ENCODE measurements around the gene THSD4. TPM values are rescaled to one million over a fixed set of nuclear protein-coding genes. Genes with fewer than 3 reads are reported as not detected.

Gene THSD4
- total and polyA plus RNA-seq, 7 donors, result 1.4 to 7.8 (median 2.2) TPM

GRCh38 chr15:71218272-71218805 lies 103.1 kb downstream of the THSD4 start:
- no peak for TF ChIP-seq POLR2AphosphoS5 (IDR thresholded peaks at IDR 0.05)
- no peak for TF ChIP-seq CTCF (IDR thresholded peaks at IDR 0.05)
- TF ChIP-seq POLR2A (IDR thresholded peaks at IDR 0.05), result no peak
- TF ChIP-seq EP300 (IDR thresholded peaks at IDR 0.05), result no peak
- Histone ChIP-seq H3K36me3 (no peaks in the 10 kb centered on the region), H3K27me3 (peaks cover 0 to 30% (median 15%) of the 10 kb centered on the region in 3 donors), H3K4me3 (no peak overlapping the region), H3K27ac (no peak overlapping the region), H3K9me3 (no peaks in the 10 kb centered on the region), H3K4me1 (peaks cover 0 to 24% (median 21%) of the 10 kb centered on the region in 4 donors)
- 76 to 83% methylated on average over 5 of the region's 5 CpGs for WGBS, 2 donors
- intact Hi-C loops (cut with DNase I), result no loop called here
- no peak for DNase-seq

GRCh38 chr15:71219101-71219500 lies 103.8 kb downstream of the THSD4 start:
- no peaks in the 10 kb centered on the region for H3K36me3 ChIP-seq
- peaks cover 0 to 24% (median 21%) of the 10 kb centered on the region in 4 donors for H3K4me1 ChIP-seq
- H3K9me3 ChIP-seq, result no peaks in the 10 kb centered on the region
- 87 to 88% methylated on average over 4 of the region's 4 CpGs for WGBS, 2 donors
- no peak for DNase-seq
- no peak overlapping the region for H3K4me3 ChIP-seq
- peaks cover 0 to 26% (median 13%) of the 10 kb centered on the region in 3 donors for H3K27me3 ChIP-seq
- no peak for TF ChIP-seq CTCF (IDR thresholded peaks at IDR 0.05)
- no peak for TF ChIP-seq EP300 (IDR thresholded peaks at IDR 0.05)
- TF ChIP-seq POLR2AphosphoS5 (IDR thresholded peaks at IDR 0.05), result no peak
- no peak for TF ChIP-seq POLR2A (IDR thresholded peaks at IDR 0.05)
- intact Hi-C loops (cut with DNase I), result no loop called here
- H3K27ac ChIP-seq, result peak overlapping the region in 2 of 4 donors; percentile 7 to 21

GRCh38 chr15:71219645-71220044 lies 104.4 kb downstream of the THSD4 start:
- Histone ChIP-seq H3K4me1 (peaks cover 0 to 24% (median 21%) of the 10 kb centered on the region in 4 donors), H3K27ac (peak overlapping the region in 1 of 4 donors; percentile 21), H3K4me3 (no peak overlapping the region), H3K27me3 (peaks cover 0 to 26% (median 7%) of the 10 kb centered on the region in 3 donors), H3K9me3 (no peaks in the 10 kb centered on the region), H3K36me3 (no peaks in the 10 kb centered on the region)
- WGBS, 2 donors, result 64 to 80% methylated on average over 2 of the region's 2 CpGs
- intact Hi-C loops (cut with DNase I), result no loop called here
- TF ChIP-seq POLR2AphosphoS5 (IDR thresholded peaks at IDR 0.05) (peak in 2 of 4 donors; percentile 45 to 47), POLR2A (IDR thresholded peaks at IDR 0.05) (no peak)
- no peak for DNase-seq

GRCh38 chr15:71220828-71221227 lies 105.6 kb downstream of the THSD4 start:
- TF ChIP-seq POLR2A (IDR thresholded peaks at IDR 0.05) (no peak), POLR2AphosphoS5 (IDR thresholded peaks at IDR 0.05) (no peak), EP300 (IDR thresholded peaks at IDR 0.05) (no peak), CTCF (IDR thresholded peaks at IDR 0.05) (no peak)
- 95 to 98% methylated on average over 3 of the region's 3 CpGs for WGBS, 2 donors
- peaks cover 0 to 24% (median 21%) of the 10 kb centered on the region in 4 donors for H3K4me1 ChIP-seq

GRCh38 chr15:71221417-71221816 lies 106.1 kb downstream of the THSD4 start:
- Histone ChIP-seq H3K36me3 (no peaks in the 10 kb centered on the region), H3K4me3 (no peak overlapping the region), H3K9me3 (no peaks in the 10 kb centered on the region), H3K27ac (no peak overlapping the region), H3K27me3 (peaks cover 0 to 18% (median 0%) of the 10 kb centered on the region in 3 donors), H3K4me1 (peaks cover 0 to 24% (median 21%) of the 10 kb centered on the region in 4 donors)
- intact Hi-C loops (cut with DNase I), result no loop called here
- TF ChIP-seq EP300 (IDR thresholded peaks at IDR 0.05) (no peak), POLR2AphosphoS5 (IDR thresholded peaks at IDR 0.05) (no peak), POLR2A (IDR thresholded peaks at IDR 0.05) (no peak), CTCF (IDR thresholded peaks at IDR 0.05) (no peak)
- WGBS, 2 donors, result 67 to 92% methylated on average over 2 of the region's 2 CpGs
- DNase-seq, result no peak

More at GRCh38 chr15:71220828-71221227, 105.6 kb downstream of the THSD4 start:
- H3K36me3 ChIP-seq, result no peaks in the 10 kb centered on the region
- H3K27ac ChIP-seq, result no peak overlapping the region
- H3K27me3 ChIP-seq, result peaks cover 0 to 18% (median 0%) of the 10 kb centered on the region in 3 donors
- no peaks in the 10 kb centered on the region for H3K9me3 ChIP-seq
- no peak overlapping the region for H3K4me3 ChIP-seq
- intact Hi-C loops (cut with DNase I), result no loop called here
- DNase-seq, result no peak

Data from sigmoid colon (tissue), 7 donors.